IMR-90 (cell line): ENCODE measurements around the gene UGT1A7. TPM values are rescaled to one million over a fixed set of nuclear protein-coding genes. Genes with fewer than 3 reads are reported as not detected.

Experiments used
- ATAC-seq: fragments of 200-7000 bp; cut with Tn5 transposase; 2 replicates; pipeline ENCODE4 v1.9.1; 2020; ENCODE audit warnings: low read depth, mild to moderate bottlenecking, moderate library complexity
- BruUV-seq: library from RNA; stranded (reverse); fragments of 400-500 nt; replicated peaks from 2 replicates; lab custom pipeline; 2021; lab: Mats Ljungman, UMichigan
- CTCF ChIA-PET: fragments of 300-600 bp; formaldehyde crosslinking; extraction: SDS; loops from one replicate; lab custom pipeline; 2021; ENCODE audit warnings: antibody characterized with exemption; lab: Yijun Ruan, JAX
- POLR2A ChIA-PET: fragments of 300-600 bp; sonication (Branson Sonifier 250); formaldehyde crosslinking; loops from one replicate; lab custom pipeline; 2022; ENCODE audit warnings: antibody characterized with exemption; ENCODE audit not compliant: unreplicated experiment; lab: Charles Lee
- DNase-seq: peaks from one replicate; pipeline ENCODE4 v3.0.0; 2013
- H2AFZ ChIP-seq: replicated peaks from 2 replicates; pipeline ENCODE3; 2013; ENCODE audit warnings: low read length, mild to moderate bottlenecking; ENCODE audit not compliant: poor library complexity
- H2AK5ac ChIP-seq: 2 replicates; pipeline ENCODE4 v1.6.1; 2013; ENCODE audit warnings: low read depth, low read length, inconsistent platforms
- H2AK9ac ChIP-seq: replicated peaks from 2 replicates; pipeline ENCODE3; 2013; ENCODE audit warnings: mild to moderate bottlenecking, low read depth, low read length, moderate library complexity; ENCODE audit not compliant: poor library complexity
- H2BK120ac ChIP-seq: 2 replicates; pipeline ENCODE4 v1.6.1; 2013; ENCODE audit warnings: low read depth, low read length, inconsistent platforms
- H2BK15ac ChIP-seq: 3 replicates; pipeline ENCODE4 v1.6.1; 2013; ENCODE audit warnings: low read depth, low read length, inconsistent platforms
- H2BK20ac ChIP-seq: 2 replicates; pipeline ENCODE4 v1.6.1; 2013; ENCODE audit warnings: low read depth, mild to moderate bottlenecking, inconsistent platforms, low read length, moderate library complexity
- H2BK5ac ChIP-seq: 2 replicates; pipeline ENCODE4 v1.6.1; 2013; ENCODE audit warnings: mild to moderate bottlenecking, low read depth, low read length, inconsistent platforms; ENCODE audit not compliant: poor library complexity, severe bottlenecking
- H3K14ac ChIP-seq: replicated peaks from 2 replicates; pipeline ENCODE4 v1.6.1; 2013; ENCODE audit warnings: low read depth, low read length, inconsistent platforms
- H3K18ac ChIP-seq: 2 replicates; pipeline ENCODE4 v1.6.1; 2013; ENCODE audit warnings: low read depth, low read length, control low read depth
- H3K23ac ChIP-seq: 2 replicates; pipeline ENCODE4 v1.6.1; 2013; ENCODE audit warnings: low read depth, low read length, inconsistent platforms
- H3K27ac ChIP-seq: 2 replicates; pipeline ENCODE4 v1.5.1; 2013; ENCODE audit warnings: mild to moderate bottlenecking, control low read depth, low read length; ENCODE audit not compliant: insufficient read depth
- H3K27me3 ChIP-seq: 2 replicates; pipeline ENCODE4 v1.6.1; 2013; ENCODE audit warnings: low read length; ENCODE audit not compliant: control insufficient read depth, insufficient read depth
- H3K36me3 ChIP-seq: 2 replicates; pipeline ENCODE4 v1.6.1; 2013; ENCODE audit warnings: low read length, mixed read lengths; ENCODE audit not compliant: control insufficient read depth, insufficient read depth
- H3K4ac ChIP-seq: 2 replicates; pipeline ENCODE4 v1.6.1; 2013; ENCODE audit warnings: low read depth, low read length, inconsistent platforms
- H3K4me1 ChIP-seq: 2 replicates; pipeline ENCODE4 v1.6.1; 2013; ENCODE audit warnings: low read length, mixed read lengths; ENCODE audit not compliant: control insufficient read depth, insufficient read depth
- H3K4me2 ChIP-seq: 2 replicates; pipeline ENCODE4 v1.6.1; 2013; ENCODE audit warnings: low read depth, mild to moderate bottlenecking, control low read depth, low read length, moderate library complexity
- H3K4me3 ChIP-seq: 2 replicates; pipeline ENCODE4 v1.5.1; 2013; ENCODE audit warnings: low read depth, mild to moderate bottlenecking, control low read depth, low read length, moderate library complexity; ENCODE audit not compliant: insufficient read depth
- H3K56ac ChIP-seq: 2 replicates; pipeline ENCODE4 v1.6.1; 2013; ENCODE audit warnings: low read length, inconsistent platforms; ENCODE audit not compliant: insufficient read depth; ENCODE audit errors: extremely low read depth
- H3K79me1 ChIP-seq, 2 experiments: 2 replicates each; pipeline ENCODE4 v1.6.1; 2013; ENCODE audit warnings: low read length in 2 of 2, inconsistent platforms in 1 of 2, low read depth in 1 of 2
- H3K9ac ChIP-seq: 2 replicates; pipeline ENCODE4 v1.6.1; 2013; ENCODE audit warnings: low read depth, low read length, control low read depth
- H3K9me1 ChIP-seq: 2 replicates; pipeline ENCODE4 v1.6.1; 2013; ENCODE audit warnings: low read length, inconsistent platforms; ENCODE audit not compliant: insufficient read depth
- H3K9me3 ChIP-seq: 2 replicates; pipeline ENCODE4 v1.6.1; 2013; ENCODE audit warnings: low read length; ENCODE audit not compliant: control insufficient read depth, insufficient read depth
- H4K20me1 ChIP-seq: 2 replicates; pipeline ENCODE4 v1.6.1; 2013; ENCODE audit warnings: low read length, inconsistent platforms; ENCODE audit not compliant: insufficient read depth
- H4K5ac ChIP-seq: 2 replicates; pipeline ENCODE4 v1.6.1; 2013; ENCODE audit warnings: mild to moderate bottlenecking, low read depth, low read length, control low read depth
- H4K8ac ChIP-seq, 2 experiments: 2 replicates each; pipeline ENCODE4 v1.6.1; 2013; ENCODE audit warnings: low read depth in 2 of 2, low read length in 2 of 2, control low read depth in 1 of 2, inconsistent platforms in 1 of 2
- H4K91ac ChIP-seq: 2 replicates; pipeline ENCODE4 v1.6.1; 2013; ENCODE audit warnings: low read depth, low read length, inconsistent platforms; ENCODE audit not compliant: insufficient read depth
- BHLHE40 ChIP-seq: fragments of 150-350 bp; IDR thresholded peaks from 2 replicates; pipeline ENCODE4 v1.6.1; 2016; ENCODE audit warnings: mild to moderate bottlenecking, low read depth, low read length
- CEBPB ChIP-seq: IDR thresholded peaks from 2 replicates; pipeline ENCODE4 v1.6.1; 2012; ENCODE audit warnings: low read depth, low read length, improper control_type of control experiment
- CHD1 ChIP-seq: IDR thresholded peaks from 2 replicates; pipeline ENCODE4 v1.6.1; 2012; ENCODE audit warnings: low read depth, low read length, improper control_type of control experiment
- CTCF ChIP-seq: conservative IDR thresholded peaks from 2 replicates; pipeline ENCODE4 v1.5.1; 2012; ENCODE audit warnings: mild to moderate bottlenecking, low read depth, low read length, improper control_type of control experiment
- ELK1 ChIP-seq: fragments of 150-350 bp; IDR thresholded peaks from 2 replicates; pipeline ENCODE4 v1.6.1; 2016; ENCODE audit warnings: low read depth, mild to moderate bottlenecking, low read length, moderate library complexity, borderline replicate concordance
- FOS ChIP-seq: fragments of 150-350 bp; IDR thresholded peaks from 2 replicates; pipeline ENCODE4 v1.6.1; 2016; ENCODE audit warnings: low read depth, low read length
- MAZ ChIP-seq: IDR thresholded peaks from 2 replicates; pipeline ENCODE4 v1.6.1; 2012; ENCODE audit warnings: low read depth, mild to moderate bottlenecking, low read length, improper control_type of control experiment, moderate library complexity, borderline replicate concordance
- MXI1 ChIP-seq: IDR thresholded peaks from 2 replicates; pipeline ENCODE4 v1.6.1; 2012; ENCODE audit warnings: low read depth, mild to moderate bottlenecking, low read length, moderate library complexity, borderline replicate concordance
- NFE2L2 ChIP-seq: fragments of 150-350 bp; IDR thresholded peaks from 2 replicates; pipeline ENCODE4 v1.6.1; 2016; ENCODE audit warnings: low read depth, mild to moderate bottlenecking, low read length
- POLR2A ChIP-seq: IDR thresholded peaks from 2 replicates; pipeline ENCODE4 v1.6.1; 2012; ENCODE audit warnings: mild to moderate bottlenecking, low read depth, low read length
- RAD21 ChIP-seq: IDR thresholded peaks from 2 replicates; pipeline ENCODE4 v1.6.1; 2012; ENCODE audit warnings: low read length, improper control_type of control experiment
- RCOR1 ChIP-seq: IDR thresholded peaks from 2 replicates; pipeline ENCODE4 v1.6.1; 2012; ENCODE audit warnings: mild to moderate bottlenecking, low read length, improper control_type of control experiment; ENCODE audit not compliant: insufficient replicate concordance
- RFX5 ChIP-seq: IDR thresholded peaks from 2 replicates; pipeline ENCODE4 v1.8.0; 2012; ENCODE audit warnings: low read depth, mild to moderate bottlenecking, low read length, moderate library complexity
- SMC3 ChIP-seq: fragments of 150-350 bp; IDR thresholded peaks from 2 replicates; pipeline ENCODE4 v1.6.1; 2016; ENCODE audit warnings: low read depth, mild to moderate bottlenecking, antibody characterized with exemption, low read length, moderate library complexity
- WGBS, 2 experiments: methylation state at CpG; one replicate each; pipeline versions ENCODE4 v1.1.5 to v1.1.7; 2013; ENCODE audit warnings: missing lambda C conversion rate in 2 of 2; ENCODE audit not compliant: insufficient read length in 1 of 2; ENCODE audit errors: extremely low coverage in 2 of 2; 5-methylcytosine and 5-hydroxymethylcytosine counted together
- dilution Hi-C: fragments of 300-500 bp; cut with HindIII; formaldehyde crosslinking; loops from one replicate; pipeline ENCODE4 v1.14.3; 2018; ENCODE audit warnings: low sequenced_read_pairs; ENCODE audit not compliant: unreplicated experiment
- in situ Hi-C: fragments of 300-500 bp; cut with MboI; formaldehyde crosslinking; loops from 3 replicates; pipeline ENCODE4 v1.14.3; 2019; ENCODE audit warnings: low sequenced_read_pairs, inconsistent platforms, mixed read lengths
- intact Hi-C: fragments of 100-400 bp; cut with micrococcal nuclease; formaldehyde crosslinking; loops from 2 replicates; pipeline ENCODE4 v1.10.0; 2022
- polyA plus RNA-seq, 3 experiments: library from polyadenylated mRNA; depleted of rRNA; stranded (reverse); fragments of >200 nt; gene quantifications; 2 replicates each; pipeline ENCODE4 v1.2.3, GENCODE V29; 2012; ENCODE audit warnings: low replicate concordance in 1 of 3
- total RNA-seq: library from RNA; depleted of rRNA; stranded (reverse); fragments of >200 nt; gene quantifications from 2 replicates; pipeline ENCODE4 v1.2.3, GENCODE V29; 2012
- TF ChIP-seq, protein P1 (sequence below): fragments of 150-350 bp; IDR thresholded peaks from 2 replicates; pipeline ENCODE4 v1.6.1; 2017; ENCODE audit warnings: mild to moderate bottlenecking, antibody characterized with exemption, low read length, low read depth

UGT1A7 gene
- total and polyA plus RNA-seq, 2 of the 4 experiments (the other 2 are of a cell fraction): not detected

DNA sequence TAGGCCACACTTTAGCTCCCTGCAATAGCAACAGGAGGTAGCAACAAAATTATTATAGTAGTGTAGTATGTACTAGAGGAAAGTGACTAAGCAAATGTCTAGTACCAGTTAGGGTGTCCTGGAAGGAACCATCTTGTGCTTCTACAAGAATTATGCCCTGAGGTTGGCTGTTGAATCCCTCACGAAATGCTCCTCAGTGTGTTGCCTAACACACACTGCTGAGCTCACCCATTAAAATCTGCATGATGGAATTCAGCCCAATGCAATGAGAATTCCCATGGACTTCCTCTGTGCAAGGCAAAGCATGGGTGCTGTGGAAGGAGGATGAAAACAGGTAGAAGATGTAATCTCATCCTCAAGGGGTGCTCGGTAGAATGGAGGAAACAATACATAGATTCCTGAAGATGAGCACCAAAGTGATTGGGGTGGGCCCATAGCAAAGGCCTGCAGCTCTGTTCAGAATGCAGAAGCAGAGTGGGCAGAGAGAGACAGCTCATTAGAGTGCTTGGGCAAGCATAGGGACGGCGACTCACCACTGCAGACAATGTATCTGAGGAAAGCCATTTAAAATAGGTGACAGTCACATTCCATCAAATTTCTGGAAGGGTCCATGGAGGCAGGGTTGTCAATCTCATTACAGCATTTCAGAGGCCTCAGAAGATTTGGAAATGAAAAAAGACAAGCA lies 1.2 kb upstream of the UGT1A7 start:
- peaks cover 2% of the 10 kb centered on the region for H3K27me3 ChIP-seq
- H2BK5ac ChIP-seq: no peak overlapping the region
- H3K9me3 ChIP-seq: no peaks in the 10 kb centered on the region
- CTCF ChIA-PET: no interaction called here
- H3K9ac ChIP-seq: no peak overlapping the region
- H3K79me1 ChIP-seq: no peaks in the 10 kb centered on the region
- H3K4me2 ChIP-seq: no peak overlapping the region
- in situ Hi-C loops: no loop called here
- ATAC-seq: no peak
- H2AK5ac ChIP-seq: no peak overlapping the region
- no peaks in the 10 kb centered on the region for H3K36me3 ChIP-seq
- H4K20me1 ChIP-seq: no peaks in the 10 kb centered on the region
- no TSS peak for BruUV-seq
- no peak overlapping the region for H3K4ac ChIP-seq
- H4K5ac ChIP-seq: no peak overlapping the region
- H3K14ac ChIP-seq: no peak overlapping the region
- dilution Hi-C loops: no loop called here
- H4K91ac ChIP-seq: no peak overlapping the region
- H3K4me3 ChIP-seq: no peak overlapping the region
- no peak overlapping the region for H3K27ac ChIP-seq
- 60% methylated on average over 1 of the region's 4 CpGs; no CpG with 5 or more reads in 1 of the 2 experiments for WGBS, 2 experiments
- POLR2A ChIA-PET: no interaction called here
- no peak overlapping the region for H2BK120ac ChIP-seq
- no peak overlapping the region for H2BK20ac ChIP-seq
- no peak overlapping the region for H3K18ac ChIP-seq
- no peaks in the 10 kb centered on the region for H3K9me1 ChIP-seq
- no peak overlapping the region for H2AK9ac ChIP-seq
- no peaks in the 10 kb centered on the region for H3K4me1 ChIP-seq
- H3K23ac ChIP-seq: no peak overlapping the region
- H2BK15ac ChIP-seq: no peak overlapping the region
- no peak overlapping the region for H2AFZ ChIP-seq
- no peak for DNase-seq
- intact Hi-C loops: no loop called here
- no peak overlapping the region for H4K8ac ChIP-seq
- no peak for TF ChIP-seq FOS
- no peak for TF ChIP-seq CTCF
- no peak for TF ChIP-seq ELK1
- no peak for TF ChIP-seq POLR2A
- no peak for TF ChIP-seq CEBPB
- TF ChIP-seq RFX5: no peak
- no peak for TF ChIP-seq BHLHE40
- no peak for TF ChIP-seq RCOR1
- no peak for TF ChIP-seq MAZ
- no peak for TF ChIP-seq RAD21
- no peak for TF ChIP-seq MXI1
- no peak for TF ChIP-seq NFE2L2
- no peak for TF ChIP-seq SMC3
- no peak for TF ChIP-seq CHD1
- TF ChIP-seq, protein P1, sequence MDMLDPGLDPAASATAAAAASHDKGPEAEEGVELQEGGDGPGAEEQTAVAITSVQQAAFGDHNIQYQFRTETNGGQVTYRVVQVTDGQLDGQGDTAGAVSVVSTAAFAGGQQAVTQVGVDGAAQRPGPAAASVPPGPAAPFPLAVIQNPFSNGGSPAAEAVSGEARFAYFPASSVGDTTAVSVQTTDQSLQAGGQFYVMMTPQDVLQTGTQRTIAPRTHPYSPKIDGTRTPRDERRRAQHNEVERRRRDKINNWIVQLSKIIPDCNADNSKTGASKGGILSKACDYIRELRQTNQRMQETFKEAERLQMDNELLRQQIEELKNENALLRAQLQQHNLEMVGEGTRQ: no peak
- H3K56ac ChIP-seq: no peak overlapping the region
